Skeletal muscle tissue (tissue), 4 donors: ENCODE results near the gene ABCB11. TPM values are rescaled to one million over a fixed set of nuclear protein-coding genes. Genes with fewer than 3 reads are reported as not detected.
"Not testable (repeated sequence)": the region's sequence is repeated elsewhere in the genome, so short reads cannot be mapped to it uniquely, and the experiment has no call there.

ENCODE experiments used
- H3K27ac ChIP-seq: one replicate; pipeline ENCODE4 v1.7.0; 2013; ENCODE audit warnings: mild to moderate bottlenecking, low read depth, low read length, inconsistent platforms
- H3K27me3 ChIP-seq, 3 donors: one replicate each; pipeline ENCODE4 v1.7.0; 2013; ENCODE audit warnings: low read length in 3 of 3; ENCODE audit not compliant: control insufficient read depth in 3 of 3, insufficient read depth in 3 of 3
- H3K36me3 ChIP-seq, 3 donors: one replicate each; pipeline ENCODE4 v1.7.0; 2013; ENCODE audit warnings: low read length in 3 of 3; ENCODE audit not compliant: control insufficient read depth in 3 of 3, insufficient read depth in 3 of 3
- H3K4me1 ChIP-seq, 3 donors: one replicate each; pipeline ENCODE4 v1.7.0; 2013; ENCODE audit warnings: low read length in 3 of 3, mild to moderate bottlenecking in 3 of 3; ENCODE audit not compliant: control insufficient read depth in 3 of 3, insufficient read depth in 3 of 3
- H3K4me3 ChIP-seq, 3 donors: one replicate each; pipeline ENCODE4 v1.7.0; 2013; ENCODE audit warnings: low read length in 3 of 3
- H3K9ac ChIP-seq, 3 donors: one replicate each; pipeline ENCODE4 v1.7.0; 2013; ENCODE audit warnings: low read length in 3 of 3, mild to moderate bottlenecking in 3 of 3, moderate library complexity in 2 of 3, low read depth in 1 of 3
- H3K9me3 ChIP-seq, 3 donors: one replicate each; pipeline ENCODE4 v1.7.0; 2013; ENCODE audit warnings: low read length in 3 of 3; ENCODE audit not compliant: control insufficient read depth in 3 of 3
- total RNA-seq: library from RNA; depleted of rRNA; stranded (reverse); fragments of >200 nt; gene quantifications from one replicate; pipeline ENCODE4 v1.2.3, GENCODE V29; 2014
- donor health status: Osteomylitis.

The ABCB11 gene
- total RNA-seq, 1 donor from 2014 or later: not detected

- no peak overlapping the region for H3K9ac ChIP-seq
- peak overlapping the region; percentile 47 for H3K27ac ChIP-seq
- H3K9me3 ChIP-seq: no peaks in the 10 kb centered on the region
- no peaks in the 10 kb centered on the region for H3K27me3 ChIP-seq
- no peaks in the 10 kb centered on the region for H3K4me1 ChIP-seq
- no peaks in the 10 kb centered on the region for H3K36me3 ChIP-seq
- no peak overlapping the region for H3K4me3 ChIP-seq
Measured at GRCh38 chr2:169066897-169067296, 35.8 kb upstream of the ABCB11 start.

- Histone ChIP-seq H3K36me3 (no peaks in the 10 kb centered on the region), H3K4me3 (no peak overlapping the region), H3K27ac (no peak overlapping the region), H3K4me1 (no peaks in the 10 kb centered on the region), H3K9me3 (no peaks in the 10 kb centered on the region), H3K9ac (no peak overlapping the region), H3K27me3 (no peaks in the 10 kb centered on the region)
Measured at GRCh38 chr2:169065864-169066517, 34.9 kb upstream of the ABCB11 start.

- no peak overlapping the region for H3K9ac ChIP-seq
- H3K4me1 ChIP-seq: no peaks in the 10 kb centered on the region
- no peak overlapping the region for H3K4me3 ChIP-seq
- H3K36me3 ChIP-seq: no peaks in the 10 kb centered on the region
- H3K9me3 ChIP-seq: no peaks in the 10 kb centered on the region
- H3K27me3 ChIP-seq: no peaks in the 10 kb centered on the region
- H3K27ac ChIP-seq: no peak overlapping the region
Measured at GRCh38 chr2:169065422-169065821, 34.3 kb upstream of the ABCB11 start.

GRCh38 chr2:169064199-169064598, 33.1 kb upstream of the ABCB11 start:
- H3K9me3 ChIP-seq, H3K4me1 ChIP-seq, H3K4me3 ChIP-seq: not testable (repeated sequence)

GRCh38 chr2:169054575-169054974, 23.5 kb upstream of the ABCB11 start:
- H3K9ac ChIP-seq, H3K4me3 ChIP-seq, H3K36me3 ChIP-seq, H3K4me1 ChIP-seq, H3K9me3 ChIP-seq, H3K27me3 ChIP-seq, H3K27ac ChIP-seq: not testable (repeated sequence)

More at GRCh38 chr2:169064199-169064598, 33.1 kb upstream of the ABCB11 start:
- not testable (repeated sequence) for H3K36me3 ChIP-seq, H3K27me3 ChIP-seq, H3K27ac ChIP-seq, H3K9ac ChIP-seq

- H3K4me1 ChIP-seq: no peaks in the 10 kb centered on the region
- H3K9me3 ChIP-seq: peaks cover 0 to 2% (median 0%) of the 10 kb centered on the region in 3 donors
- no peak overlapping the region for H3K4me3 ChIP-seq
- H3K36me3 ChIP-seq: no peaks in the 10 kb centered on the region
- no peaks in the 10 kb centered on the region for H3K27me3 ChIP-seq
- H3K9ac ChIP-seq: no peak overlapping the region
- H3K27ac ChIP-seq: no peak overlapping the region
Measured at GRCh38 chr2:169050476-169051240, 19.5 kb upstream of the ABCB11 start.

GRCh38 chr2:169049142-169049541, 18.0 kb upstream of the ABCB11 start:
- no peak overlapping the region for H3K27ac ChIP-seq
- H3K36me3 ChIP-seq: no peaks in the 10 kb centered on the region
- no peak overlapping the region for H3K9ac ChIP-seq
- H3K27me3 ChIP-seq: no peaks in the 10 kb centered on the region
- peaks cover 0 to 2% (median 0%) of the 10 kb centered on the region in 3 donors for H3K9me3 ChIP-seq
- H3K4me3 ChIP-seq: no peak overlapping the region
- no peaks in the 10 kb centered on the region for H3K4me1 ChIP-seq

GRCh38 chr2:169047256-169048250, 16.4 kb upstream of the ABCB11 start:
- Histone ChIP-seq H3K9ac (no peak overlapping the region), H3K4me3 (no peak overlapping the region), H3K9me3 (peaks cover 0 to 2% (median 0%) of the 10 kb centered on the region in 3 donors), H3K4me1 (no peaks in the 10 kb centered on the region), H3K27me3 (no peaks in the 10 kb centered on the region), H3K36me3 (no peaks in the 10 kb centered on the region), H3K27ac (no peak overlapping the region)

GRCh38 chr2:169046440-169047151, 15.5 kb upstream of the ABCB11 start:
- Histone ChIP-seq H3K27ac (no peak overlapping the region), H3K27me3 (no peaks in the 10 kb centered on the region), H3K9ac (no peak overlapping the region), H3K9me3 (peaks cover 0 to 2% (median 0%) of the 10 kb centered on the region in 3 donors), H3K4me1 (no peaks in the 10 kb centered on the region), H3K36me3 (no peaks in the 10 kb centered on the region), H3K4me3 (no peak overlapping the region)
